Fibroblast of skin of right quadriceps (primary cell): ENCODE data around the gene LRRC8B.
"Not testable (repeated sequence)": the region's sequence is repeated elsewhere in the genome, so short reads cannot be mapped to it uniquely, and the experiment has no call there.

Experiments used
- DNase-seq: peaks from one replicate; pipeline ENCODE4 v3.0.0-alpha.2; 2013

The LRRC8B gene

GRCh38 chr1:89587729-89588161, 63.1 kb downstream of the LRRC8B start:
- no peak for DNase-seq

- DNase-seq = no peak
Measured at GRCh38 chr1:89588480-89588879, 63.9 kb downstream of the LRRC8B start.

GRCh38 chr1:89589515-89589914, 64.9 kb downstream of the LRRC8B start:
- peak; percentile 55 for DNase-seq

- DNase-seq = no peak
Measured at GRCh38 chr1:89590341-89591080, 65.9 kb downstream of the LRRC8B start.

- DNase-seq = not testable (repeated sequence)
Measured at GRCh38 chr1:89592861-89593302, 68.3 kb downstream of the LRRC8B start.

- peak; percentile 39 for DNase-seq
Measured at GRCh38 chr1:89594096-89594740, 69.6 kb downstream of the LRRC8B start.

- no peak for DNase-seq
Measured at GRCh38 chr1:89596698-89597097, 72.1 kb downstream of the LRRC8B start.

- DNase-seq = peak; percentile 46
Measured at GRCh38 chr1:89598450-89599331, 74.1 kb downstream of the LRRC8B start.

GRCh38 chr1:89599332-89599630, 74.7 kb downstream of the LRRC8B start:
- DNase-seq = no peak

GRCh38 chr1:89600451-89601224, 76.0 kb downstream of the LRRC8B start:
- DNase-seq = no peak

- DNase-seq = no peak
Measured at GRCh38 chr1:89602871-89603404, 78.3 kb downstream of the LRRC8B start.

GRCh38 chr1:89603651-89604413, 79.2 kb downstream of the LRRC8B start:
- DNase-seq = peak; percentile 52

- no peak for DNase-seq
Measured at GRCh38 chr1:89604414-89604735, 79.7 kb downstream of the LRRC8B start.

GRCh38 chr1:89605692-89606091, 81.1 kb downstream of the LRRC8B start:
- DNase-seq = peak; percentile 28

GRCh38 chr1:89606227-89606980, 81.8 kb downstream of the LRRC8B start:
- no peak for DNase-seq

GRCh38 chr1:89607156-89607555, 82.5 kb downstream of the LRRC8B start:
- DNase-seq = no peak

- DNase-seq = no peak
Measured at GRCh38 chr1:89607586-89608318, 83.1 kb downstream of the LRRC8B start.

- DNase-seq = peak; percentile 18
Measured at GRCh38 chr1:89608319-89608983, 83.8 kb downstream of the LRRC8B start.

GRCh38 chr1:89608984-89609725, 84.5 kb downstream of the LRRC8B start:
- no peak for DNase-seq
